Stimulated activated CD4-positive, alpha-beta T cell treated with anti-CD3 and anti-CD28 coated beads, Interleukin-4, amount 100 ng/mL, for 4 hours (primary cell): Measurements from ENCODE around the gene JARID2.
A peak's percentile ranks its signal among the peaks of the same experiment; 100 is the strongest.

Source experiments
- DNase-seq, 2 experiments: peaks; one replicate each; pipeline ENCODE4 v3.0.0-alpha.2; 2020

The JARID2 gene

GRCh38 chr6:15427331-15428070, 181.6 kb downstream of the JARID2 start:
- no peak for DNase-seq

DNA sequence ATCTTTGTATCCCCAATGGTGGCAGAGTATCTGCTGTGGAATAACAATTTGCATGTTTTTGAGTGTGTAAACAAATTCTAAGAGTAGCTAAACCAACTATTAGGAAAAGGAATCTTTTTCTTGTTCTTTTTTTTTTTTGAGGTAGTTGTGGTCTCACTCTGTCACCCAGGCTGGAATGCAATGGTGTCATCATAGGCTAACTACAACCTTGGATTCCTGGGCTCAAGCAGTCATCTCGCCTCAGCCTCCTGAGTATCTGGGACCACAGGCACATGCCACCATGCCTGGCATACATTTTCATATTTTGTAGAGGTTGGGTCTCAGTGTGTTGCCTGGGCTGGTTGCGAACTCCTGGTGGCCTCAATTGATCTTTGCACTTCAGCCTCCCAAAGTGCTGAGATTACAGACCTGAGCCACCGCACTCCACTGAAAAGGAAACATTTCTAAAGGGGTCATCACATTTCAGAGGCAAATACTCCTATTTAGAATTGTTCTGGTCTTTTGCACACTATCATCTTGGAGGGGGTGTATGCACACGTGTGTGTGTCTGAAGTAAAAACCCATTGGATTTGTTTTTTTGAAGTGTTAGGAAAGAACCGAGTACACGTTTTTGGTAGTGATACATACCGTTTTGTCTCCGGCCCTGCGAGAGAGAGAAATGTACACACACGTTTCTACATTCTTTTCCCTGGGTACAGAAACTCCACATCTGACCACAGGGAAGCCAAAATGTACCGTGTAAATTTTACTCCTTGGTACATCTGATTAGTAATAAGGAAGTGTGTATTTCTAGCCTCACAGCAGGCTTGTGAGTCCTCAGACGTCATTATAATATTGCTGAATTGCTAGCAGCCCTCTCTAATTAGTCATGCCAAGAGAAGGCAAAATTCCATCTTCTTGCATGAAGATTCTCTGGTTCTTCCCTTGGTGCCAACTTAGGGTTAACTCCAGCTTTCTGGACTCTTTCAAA, 183.6 kb downstream of the JARID2 start:
- DNase-seq = no peak

GRCh38 chr6:15430186-15430585, 184.3 kb downstream of the JARID2 start:
- DNase-seq = no peak

DNA sequence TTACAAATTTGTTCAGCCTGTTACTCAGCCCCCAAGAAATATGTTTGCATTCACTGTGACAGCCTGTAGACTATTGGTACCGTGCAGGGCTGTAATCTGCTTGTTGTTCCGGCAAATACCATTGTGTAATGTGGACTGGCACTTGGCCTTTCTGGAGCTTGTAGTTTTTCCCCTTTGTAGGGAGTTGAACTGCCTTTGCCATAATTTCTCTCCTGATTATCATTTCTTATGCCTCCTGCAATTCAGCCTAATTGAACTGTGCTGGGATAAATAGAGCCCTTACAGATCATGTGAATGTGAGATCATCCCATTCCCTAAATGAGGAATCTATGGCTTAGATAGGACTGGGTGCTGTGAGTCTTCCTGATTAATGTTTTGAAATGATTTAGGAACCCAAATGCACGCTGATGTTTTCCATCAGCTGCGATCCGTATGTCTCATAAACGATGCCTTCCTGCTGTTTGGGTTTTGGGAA, 185.1 kb downstream of the JARID2 start:
- no peak for DNase-seq

DNA sequence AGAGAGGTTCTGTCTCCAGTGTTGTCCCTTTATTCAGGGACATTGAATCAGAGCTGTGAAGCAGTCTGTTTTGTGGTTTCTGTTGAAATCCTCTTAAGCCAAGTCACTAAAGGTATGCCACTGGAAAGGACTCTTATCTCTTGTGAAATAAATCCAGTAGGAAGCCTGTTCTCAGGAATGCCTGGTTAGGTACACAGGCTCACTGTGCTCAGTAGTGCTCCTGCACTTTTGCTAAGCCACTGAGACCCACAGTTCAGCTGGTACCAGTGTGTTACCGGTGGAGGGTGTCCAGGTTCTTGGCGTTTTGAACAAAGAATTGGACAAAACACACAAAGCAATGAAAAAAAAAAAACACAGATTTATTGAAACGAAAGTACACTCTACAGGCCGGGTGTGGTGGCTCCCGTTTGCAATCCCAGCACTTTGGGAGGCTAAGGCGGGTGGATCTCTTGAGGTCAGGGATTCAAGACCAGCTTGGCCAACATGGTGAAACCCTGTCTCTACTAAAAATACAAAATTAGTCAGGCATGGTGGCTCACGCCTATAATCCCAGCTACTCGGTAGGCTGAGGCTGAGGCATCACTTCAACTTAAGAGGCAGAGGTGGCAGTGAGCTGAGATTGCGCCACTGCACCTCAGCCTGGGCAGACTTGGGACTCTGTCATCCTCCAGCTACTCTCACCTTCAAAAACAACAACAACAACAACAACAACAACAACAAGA, 186.1 kb downstream of the JARID2 start:
- DNase-seq = no peak

DNA sequence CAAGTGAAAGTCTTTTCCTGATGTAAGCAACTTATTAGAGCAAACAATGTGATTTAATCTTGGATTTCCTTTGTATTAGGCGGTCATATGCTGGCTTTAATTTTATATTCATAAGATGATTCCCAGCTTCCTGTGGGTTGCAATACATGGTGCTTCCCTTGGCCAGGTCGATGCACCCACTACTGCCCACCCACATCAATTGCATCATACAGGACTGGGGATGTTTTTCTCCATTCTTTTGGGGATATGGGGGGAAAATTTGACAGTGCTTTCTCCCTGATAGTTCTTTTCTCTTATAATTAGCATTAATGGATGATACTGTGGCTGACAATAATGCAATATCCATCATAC, 187.6 kb downstream of the JARID2 start:
- DNase-seq = no peak

GRCh38 chr6:15434263-15434662, 188.4 kb downstream of the JARID2 start:
- no peak for DNase-seq

DNA sequence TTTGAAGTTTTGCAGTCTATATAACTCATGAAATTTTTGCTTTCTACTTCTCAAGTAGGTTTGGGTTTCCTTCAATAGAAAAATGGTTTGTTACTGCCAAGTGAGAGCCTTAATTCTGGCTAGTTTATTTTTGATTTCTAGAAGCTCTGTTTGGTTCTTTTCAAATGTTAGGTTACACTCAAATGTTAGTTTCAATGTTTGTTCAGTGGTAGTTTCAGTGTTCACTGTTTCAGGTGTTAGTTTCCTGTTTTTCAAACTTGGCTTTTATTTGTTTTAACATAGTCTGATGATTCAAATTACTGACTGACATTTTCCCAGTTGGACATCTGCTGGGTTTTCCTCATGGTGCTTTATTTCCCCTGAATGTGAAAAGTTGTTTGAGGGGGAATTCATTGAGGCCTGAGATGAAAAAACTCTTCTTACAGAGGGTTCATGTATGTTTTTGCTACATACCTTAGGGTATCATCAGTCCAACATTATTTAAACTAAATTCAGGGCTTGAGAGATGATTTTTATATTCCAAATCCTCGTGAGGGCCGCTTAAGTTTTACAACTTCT, 189.0 kb downstream of the JARID2 start:
- no peak for DNase-seq

GRCh38 chr6:15435468-15435867, 189.6 kb downstream of the JARID2 start:
- DNase-seq = no peak

- DNase-seq = no peak
These were observed 190.6 kb downstream of the JARID2 start for GRCh38 chr6:15436451-15436850.

DNA sequence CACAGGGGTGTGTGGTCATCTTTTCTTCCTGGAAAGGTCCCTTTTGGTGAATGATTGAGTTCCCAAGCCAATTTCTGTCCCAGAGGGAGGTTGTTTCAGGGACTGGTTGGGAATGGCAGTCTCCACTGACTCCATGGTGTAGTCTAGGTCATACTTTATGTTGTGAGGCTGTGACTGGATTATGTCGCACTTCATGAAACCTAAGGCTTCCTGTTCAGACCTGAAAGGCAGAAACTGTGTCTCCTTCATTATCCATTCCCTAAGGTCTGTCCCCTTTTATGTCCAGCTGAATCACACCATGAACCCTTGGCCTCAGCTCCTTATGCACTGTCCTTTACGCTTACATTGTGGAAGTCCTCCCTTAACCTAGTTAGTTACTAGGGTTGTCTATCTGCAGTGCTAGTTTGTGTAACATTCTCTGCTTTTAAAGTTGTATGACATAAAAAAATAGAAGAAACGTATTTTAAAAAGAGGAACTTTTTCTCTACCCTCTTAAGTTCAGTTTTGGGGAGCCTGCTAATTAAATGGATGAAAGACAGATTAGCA, 191.3 kb downstream of the JARID2 start:
- no peak for DNase-seq

GRCh38 chr6:15439410-15440025, 193.6 kb downstream of the JARID2 start:
- DNase-seq = no peak

DNA sequence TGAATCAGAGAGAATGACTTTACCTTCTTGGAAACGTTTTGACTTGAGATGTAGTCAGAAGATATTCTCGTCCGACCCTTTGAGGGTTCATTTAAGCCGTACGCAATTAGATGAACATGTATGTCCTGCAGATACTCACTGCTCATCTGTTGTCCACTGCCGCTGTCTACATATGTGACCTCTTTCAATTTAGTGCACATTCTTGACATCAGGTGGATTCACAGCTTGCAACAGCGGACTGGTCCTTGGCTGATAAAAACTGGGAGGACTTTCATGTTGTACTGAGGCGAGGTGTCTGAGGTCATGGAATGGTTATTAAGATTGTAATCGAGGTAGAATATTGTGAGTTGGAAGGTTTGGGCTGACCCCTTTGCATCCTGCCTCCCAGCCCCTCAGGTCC, 194.2 kb downstream of the JARID2 start:
- DNase-seq = no peak

DNA sequence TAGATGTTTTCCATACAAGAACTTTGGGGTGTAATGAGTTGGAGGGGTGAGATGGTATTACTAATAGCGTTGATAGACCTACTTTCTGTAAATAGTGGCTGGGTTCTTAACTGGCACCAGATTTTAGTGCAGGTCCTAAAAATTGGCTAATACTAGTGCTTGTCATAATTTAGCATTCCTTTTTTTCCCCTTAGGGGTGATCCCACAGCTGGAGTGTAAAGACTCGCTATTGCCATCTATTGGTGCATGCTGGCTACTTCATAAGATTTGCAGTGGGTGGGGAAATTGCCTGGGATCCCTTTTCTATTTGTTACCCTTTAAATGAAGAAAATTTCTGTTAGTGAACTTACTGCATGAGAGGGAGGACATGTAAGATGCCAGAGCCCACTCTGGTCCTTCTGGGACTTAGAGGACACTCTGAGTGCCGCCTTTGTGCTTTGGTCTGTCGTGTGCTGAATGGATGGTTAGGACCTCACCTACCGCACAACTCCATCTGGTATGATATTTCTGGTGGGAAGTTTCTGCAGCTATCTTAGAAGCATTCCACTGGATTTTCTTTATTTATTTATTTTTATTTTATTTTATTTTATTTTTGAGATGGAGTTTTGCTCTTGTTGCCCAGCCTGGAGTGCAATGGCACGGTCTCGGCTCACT, 195.5 kb downstream of the JARID2 start:
- peak in 1 of 2 experiments; percentile 17 for DNase-seq

GRCh38 chr6:15441981-15442380, 196.1 kb downstream of the JARID2 start:
- DNase-seq = no peak

- DNase-seq = no peak
These were observed 196.6 kb downstream of the JARID2 start for GRCh38 chr6:15442467-15442866.

DNA sequence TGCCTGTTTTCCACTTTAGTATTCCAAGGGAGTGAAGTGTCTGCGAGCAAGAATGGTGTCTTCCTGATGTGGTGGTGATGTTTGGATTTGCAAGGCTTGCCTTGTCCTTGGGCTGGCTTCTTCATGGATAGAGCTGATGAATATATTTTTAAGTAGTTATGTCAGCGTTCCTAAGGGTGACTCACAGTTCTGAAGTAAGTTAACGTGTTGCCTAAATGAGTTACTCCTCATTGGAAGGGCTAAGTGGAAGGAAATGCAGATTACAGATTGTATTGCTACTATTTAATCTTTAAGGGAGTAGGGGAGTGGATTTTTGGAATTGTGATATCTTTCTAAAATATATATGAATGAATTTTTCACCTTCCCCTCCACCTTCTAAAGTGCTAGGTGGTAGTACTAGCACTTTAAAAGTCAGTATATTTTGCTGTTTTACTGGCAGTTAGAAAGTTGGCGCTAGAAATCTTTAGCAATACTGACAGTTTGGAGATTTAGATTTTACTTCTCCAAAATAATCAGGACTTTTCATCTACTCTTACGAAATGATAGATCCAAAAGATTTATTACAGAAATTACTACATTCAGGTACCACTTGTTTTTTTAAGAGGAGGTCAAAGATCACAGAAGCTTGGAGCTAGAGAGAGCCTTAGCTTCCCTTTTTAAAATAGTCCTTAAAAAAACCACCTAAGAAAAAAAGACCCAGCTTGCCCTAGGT, 197.4 kb downstream of the JARID2 start:
- no peak for DNase-seq

DNA sequence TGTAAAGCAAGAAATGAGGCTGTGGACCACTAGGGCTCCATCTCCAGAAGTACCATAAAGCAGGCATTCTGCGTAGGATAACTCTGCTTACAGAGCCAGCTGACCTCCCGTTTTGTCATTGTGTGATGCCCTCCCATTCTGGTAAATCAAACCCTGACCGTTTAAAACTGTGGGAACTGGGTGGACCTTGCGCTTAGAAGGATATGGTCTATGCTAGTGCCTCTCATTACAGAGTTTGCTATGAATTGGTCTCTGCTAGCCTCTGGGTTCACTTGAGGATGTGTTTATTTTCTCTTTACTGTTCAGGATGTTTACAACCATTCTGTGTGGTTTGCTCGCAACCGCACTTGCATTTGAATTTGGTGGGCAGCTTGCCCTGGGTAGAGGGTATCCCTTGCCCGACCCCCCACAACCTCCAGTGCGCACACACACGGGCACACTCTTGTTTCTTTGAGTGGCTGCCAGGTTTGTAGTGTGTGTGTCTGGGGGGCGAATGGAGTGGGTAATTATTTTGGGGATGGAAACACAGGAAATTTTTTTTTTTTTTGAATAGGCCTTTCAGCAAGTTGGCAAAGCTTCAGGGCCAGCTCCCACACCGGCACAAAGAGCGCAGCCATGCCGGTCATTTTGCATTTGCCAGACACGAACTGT, 198.3 kb downstream of the JARID2 start:
- DNase-seq = no peak

DNA sequence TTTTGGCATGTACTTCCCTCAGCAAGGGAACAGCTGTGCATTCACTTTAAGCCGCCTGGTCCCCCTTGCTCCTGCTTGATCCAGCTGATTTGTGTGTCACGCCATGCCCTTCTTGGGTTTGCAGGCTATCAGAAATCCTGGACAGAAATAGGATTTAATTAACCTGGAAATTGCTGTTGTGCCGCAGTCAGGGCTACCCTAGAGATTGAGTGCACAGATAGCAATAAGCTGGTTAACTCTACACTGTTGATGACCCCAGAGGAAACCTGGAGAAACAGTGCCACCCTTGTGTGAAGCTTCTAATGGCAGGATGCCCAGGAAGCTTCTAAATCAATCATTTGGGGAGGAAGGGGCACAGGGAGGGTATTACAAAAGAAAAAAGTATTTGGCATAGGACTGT, 199.0 kb downstream of the JARID2 start:
- no peak for DNase-seq

DNA sequence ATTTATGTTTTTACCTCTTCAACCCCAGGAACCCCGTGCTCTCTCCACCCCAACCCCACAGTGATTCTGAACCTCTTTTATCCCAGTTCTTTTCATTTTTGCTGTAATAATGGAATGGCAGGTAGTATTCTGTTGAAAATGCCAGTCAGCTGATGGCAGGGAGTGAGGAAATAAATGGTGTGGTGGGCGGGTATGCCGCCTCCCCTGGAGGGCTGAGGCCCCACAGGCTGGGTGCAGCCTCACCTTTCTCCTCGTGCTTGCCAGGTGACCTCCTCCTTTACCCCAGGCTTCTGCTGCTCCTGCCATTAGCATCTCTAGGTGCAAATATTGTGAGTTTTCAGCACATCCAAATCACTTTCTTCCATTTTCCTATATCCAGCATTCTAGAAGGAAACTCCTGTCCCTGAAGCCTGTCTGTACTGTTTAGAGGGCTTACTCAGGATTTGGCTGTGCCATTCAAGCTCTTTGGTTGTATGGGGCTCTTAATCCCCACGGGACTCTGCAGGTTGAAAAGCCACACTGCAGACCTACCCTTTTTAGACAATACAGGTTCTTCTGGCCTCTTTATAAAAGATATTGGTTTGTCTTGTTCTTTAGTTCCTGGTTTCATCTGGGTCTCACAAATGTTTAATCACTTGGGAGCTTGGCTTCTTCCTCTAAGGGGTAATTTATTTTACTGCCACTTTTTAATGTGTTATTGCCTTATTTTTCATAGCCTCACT, 201.8 kb downstream of the JARID2 start:
- DNase-seq = no peak
